Sigmoid colon (tissue), 4 donors: Measurements from ENCODE around the gene TMEM63B.

Experiments used
- POLR2A ChIP-seq, 2 donors: fragments of 450-650 bp; IDR thresholded peaks; one replicate each; pipeline ENCODE4 v1.6.1; 2016; ENCODE audit warnings: antibody characterized with exemption in 2 of 2, mild to moderate bottlenecking in 2 of 2, moderate library complexity in 2 of 2
- POLR2AphosphoS5 ChIP-seq, 4 donors: sonication (generic); formaldehyde crosslinking; IDR thresholded peaks; one replicate each; pipeline ENCODE4 v1.6.1; 2017; ENCODE audit warnings: antibody characterized with exemption in 4 of 4
- TF ChIP-seq, protein P1 (sequence below), 4 experiments: fragments of 450-650 bp in 3 of 4; fragments of 200-600 bp in 1 of 4; IDR thresholded peaks; one replicate each; pipeline ENCODE4 v1.5.1; 2016 to 2019; ENCODE audit warnings: antibody characterized with exemption in 4 of 4, mild to moderate bottlenecking in 3 of 4, moderate library complexity in 2 of 4

DNA sequence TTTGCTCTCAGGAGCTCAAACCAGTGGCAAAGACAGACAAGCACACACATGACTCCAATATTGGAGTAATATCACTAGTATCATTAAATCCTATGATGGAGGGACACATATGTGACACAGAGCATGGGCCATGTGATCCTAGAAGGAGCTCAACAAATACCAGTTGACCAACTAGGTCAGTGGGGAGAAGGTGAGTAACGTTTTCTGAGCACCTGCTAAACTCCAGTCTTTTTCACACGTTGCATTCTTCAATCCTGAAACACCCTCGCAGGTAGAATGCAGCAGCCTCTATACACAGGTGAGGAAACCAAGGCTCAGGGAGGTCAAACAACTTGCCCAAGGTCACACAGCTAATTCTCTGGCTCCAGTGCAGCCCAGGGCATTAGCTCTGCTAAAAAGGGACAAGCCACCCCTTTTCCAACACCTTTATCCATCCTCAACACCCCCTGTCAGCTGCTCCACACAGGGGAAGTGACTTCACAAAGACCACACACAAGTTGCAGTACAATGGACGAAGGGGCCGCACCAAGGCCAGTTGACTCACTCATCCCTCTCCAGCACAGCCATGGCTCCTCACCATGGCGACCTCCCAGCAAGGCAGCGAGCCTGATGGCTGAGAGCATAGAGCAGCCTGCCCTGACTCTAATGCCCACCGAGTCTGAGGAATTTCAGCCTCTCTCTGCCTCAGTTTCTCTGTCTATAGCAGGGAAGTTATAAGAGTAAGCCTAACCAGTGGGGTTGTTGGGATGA, 35.7 kb downstream of the TMEM63B start:
- TF ChIP-seq POLR2A (IDR thresholded peaks at IDR 0.05) (no peak), POLR2AphosphoS5 (IDR thresholded peaks at IDR 0.05) (no peak)
- TF ChIP-seq, protein P1, sequence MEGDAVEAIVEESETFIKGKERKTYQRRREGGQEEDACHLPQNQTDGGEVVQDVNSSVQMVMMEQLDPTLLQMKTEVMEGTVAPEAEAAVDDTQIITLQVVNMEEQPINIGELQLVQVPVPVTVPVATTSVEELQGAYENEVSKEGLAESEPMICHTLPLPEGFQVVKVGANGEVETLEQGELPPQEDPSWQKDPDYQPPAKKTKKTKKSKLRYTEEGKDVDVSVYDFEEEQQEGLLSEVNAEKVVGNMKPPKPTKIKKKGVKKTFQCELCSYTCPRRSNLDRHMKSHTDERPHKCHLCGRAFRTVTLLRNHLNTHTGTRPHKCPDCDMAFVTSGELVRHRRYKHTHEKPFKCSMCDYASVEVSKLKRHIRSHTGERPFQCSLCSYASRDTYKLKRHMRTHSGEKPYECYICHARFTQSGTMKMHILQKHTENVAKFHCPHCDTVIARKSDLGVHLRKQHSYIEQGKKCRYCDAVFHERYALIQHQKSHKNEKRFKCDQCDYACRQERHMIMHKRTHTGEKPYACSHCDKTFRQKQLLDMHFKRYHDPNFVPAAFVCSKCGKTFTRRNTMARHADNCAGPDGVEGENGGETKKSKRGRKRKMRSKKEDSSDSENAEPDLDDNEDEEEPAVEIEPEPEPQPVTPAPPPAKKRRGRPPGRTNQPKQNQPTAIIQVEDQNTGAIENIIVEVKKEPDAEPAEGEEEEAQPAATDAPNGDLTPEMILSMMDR (IDR thresholded peaks at IDR 0.05), result no peak
